Prostate gland (tissue), 2 donors: ENCODE measurements around the gene BZW2.

ENCODE experiments used
- CTCF ChIP-seq, 4 experiments: fragments of 200-600 bp in 2 of 4; fragments of 450-650 bp in 2 of 4; sonication (generic) in 2 of 4; IDR thresholded peaks; 1 replicate in 3 of 4; 2 replicates in 1 of 4; pipeline ENCODE4 v1.5.1; 2016 to 2019; ENCODE audit warnings: antibody characterized with exemption in 4 of 4, mild to moderate bottlenecking in 2 of 4, moderate library complexity in 2 of 4
- POLR2A ChIP-seq: fragments of 450-650 bp; IDR thresholded peaks from one replicate; pipeline ENCODE4 v1.6.1; 2016; ENCODE audit warnings: antibody characterized with exemption, mild to moderate bottlenecking
- POLR2AphosphoS5 ChIP-seq: sonication (generic); formaldehyde crosslinking; IDR thresholded peaks from one replicate; pipeline ENCODE4 v1.6.1; 2017; ENCODE audit warnings: antibody characterized with exemption

GRCh38 chr7:16603633-16604032, 42.3 kb upstream of the BZW2 start:
- no peak for TF ChIP-seq POLR2A
- TF ChIP-seq CTCF (IDR thresholded peaks at IDR 0.05): no peak
- no peak for TF ChIP-seq POLR2AphosphoS5
